HL-60 (cell line): Measurements from ENCODE around the gene SYT13.

Experiments
- DNase-seq, 2 experiments: peaks; one replicate each; pipeline ENCODE4 v3.0.0-alpha.2; 2010 to 2020; ENCODE audit warnings: low read depth in 1 of 2, low spot score in 1 of 2
- H3K27ac ChIP-seq: fragments of 250-450 bp; sonication (Bioruptor Pico); replicated peaks from 2 replicates; pipeline ENCODE4 v1.5.1; 2020; ENCODE audit warnings: mild to moderate bottlenecking, moderate library complexity
- H3K27me3 ChIP-seq: fragments of 250-450 bp; sonication (Bioruptor Pico); 2 replicates; pipeline ENCODE4 v1.5.1; 2021; ENCODE audit warnings: mild to moderate bottlenecking, moderate library complexity; ENCODE audit not compliant: insufficient read depth, poor library complexity, severe bottlenecking
- H3K4me3 ChIP-seq: replicated peaks from 2 replicates; pipeline ENCODE4 v1.5.1; 2011; ENCODE audit warnings: mild to moderate bottlenecking, control low read depth, low read length; ENCODE audit not compliant: insufficient read depth
- CTCF ChIP-seq: IDR thresholded peaks from one replicate; pipeline ENCODE4 v1.5.1; 2011; ENCODE audit warnings: low read length, control low read depth, inconsistent platforms; ENCODE audit not compliant: insufficient read depth
- GABPA ChIP-seq: IDR thresholded peaks from 2 replicates; pipeline ENCODE4 v1.6.1; 2012; ENCODE audit warnings: low read depth
- POLR2AphosphoS5 ChIP-seq: IDR thresholded peaks from 2 replicates; pipeline ENCODE4 v1.6.1; 2012; ENCODE audit warnings: low read depth
- SPI1 ChIP-seq: IDR thresholded peaks from 2 replicates; pipeline ENCODE4 v1.6.1; 2012; ENCODE audit warnings: low read depth, mild to moderate bottlenecking, borderline replicate concordance
- TF ChIP-seq, protein P1 (sequence below): IDR thresholded peaks from 2 replicates; pipeline ENCODE4 v1.6.1; 2012; ENCODE audit warnings: low read depth; ENCODE audit not compliant: insufficient replicate concordance

Gene SYT13

DNA sequence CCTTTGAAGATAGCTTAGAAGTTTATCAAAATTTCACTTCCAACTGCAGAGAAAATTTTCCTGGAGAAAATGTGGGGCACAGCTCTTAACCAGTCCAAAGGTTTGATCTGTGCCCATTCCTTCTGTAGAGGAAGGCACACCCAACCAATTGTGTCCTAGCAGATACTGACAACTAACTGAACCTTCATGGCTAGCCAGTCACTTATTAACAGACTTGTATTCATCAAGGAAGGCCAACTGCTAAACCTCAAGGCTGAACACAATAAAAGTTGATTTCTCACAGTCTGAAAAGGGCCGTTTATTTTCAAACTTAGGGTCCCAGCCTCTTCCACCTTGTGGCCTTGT, 19.5 kb downstream of the SYT13 start:
- Histone ChIP-seq H3K4me3 (no peak overlapping the region), H3K27ac (no peak overlapping the region), H3K27me3 (peaks cover 11% of the 10 kb centered on the region)
- TF ChIP-seq, protein P1, sequence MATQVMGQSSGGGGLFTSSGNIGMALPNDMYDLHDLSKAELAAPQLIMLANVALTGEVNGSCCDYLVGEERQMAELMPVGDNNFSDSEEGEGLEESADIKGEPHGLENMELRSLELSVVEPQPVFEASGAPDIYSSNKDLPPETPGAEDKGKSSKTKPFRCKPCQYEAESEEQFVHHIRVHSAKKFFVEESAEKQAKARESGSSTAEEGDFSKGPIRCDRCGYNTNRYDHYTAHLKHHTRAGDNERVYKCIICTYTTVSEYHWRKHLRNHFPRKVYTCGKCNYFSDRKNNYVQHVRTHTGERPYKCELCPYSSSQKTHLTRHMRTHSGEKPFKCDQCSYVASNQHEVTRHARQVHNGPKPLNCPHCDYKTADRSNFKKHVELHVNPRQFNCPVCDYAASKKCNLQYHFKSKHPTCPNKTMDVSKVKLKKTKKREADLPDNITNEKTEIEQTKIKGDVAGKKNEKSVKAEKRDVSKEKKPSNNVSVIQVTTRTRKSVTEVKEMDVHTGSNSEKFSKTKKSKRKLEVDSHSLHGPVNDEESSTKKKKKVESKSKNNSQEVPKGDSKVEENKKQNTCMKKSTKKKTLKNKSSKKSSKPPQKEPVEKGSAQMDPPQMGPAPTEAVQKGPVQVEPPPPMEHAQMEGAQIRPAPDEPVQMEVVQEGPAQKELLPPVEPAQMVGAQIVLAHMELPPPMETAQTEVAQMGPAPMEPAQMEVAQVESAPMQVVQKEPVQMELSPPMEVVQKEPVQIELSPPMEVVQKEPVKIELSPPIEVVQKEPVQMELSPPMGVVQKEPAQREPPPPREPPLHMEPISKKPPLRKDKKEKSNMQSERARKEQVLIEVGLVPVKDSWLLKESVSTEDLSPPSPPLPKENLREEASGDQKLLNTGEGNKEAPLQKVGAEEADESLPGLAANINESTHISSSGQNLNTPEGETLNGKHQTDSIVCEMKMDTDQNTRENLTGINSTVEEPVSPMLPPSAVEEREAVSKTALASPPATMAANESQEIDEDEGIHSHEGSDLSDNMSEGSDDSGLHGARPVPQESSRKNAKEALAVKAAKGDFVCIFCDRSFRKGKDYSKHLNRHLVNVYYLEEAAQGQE = no peak
- no peak for TF ChIP-seq POLR2AphosphoS5
- no peak for TF ChIP-seq CTCF
- no peak for TF ChIP-seq SPI1
- no peak for TF ChIP-seq GABPA
- DNase-seq = no peak

- H3K27ac ChIP-seq = no peak overlapping the region
- peaks cover 11% of the 10 kb centered on the region for H3K27me3 ChIP-seq
- no peak for DNase-seq
- TF ChIP-seq POLR2AphosphoS5 (no peak), CTCF (no peak), GABPA (no peak), SPI1 (no peak)
- TF ChIP-seq, protein P1 = no peak
- no peak overlapping the region for H3K4me3 ChIP-seq
Observed at GRCh38 chr11:45265969-45266675, 20.0 kb downstream of the SYT13 start.

DNA sequence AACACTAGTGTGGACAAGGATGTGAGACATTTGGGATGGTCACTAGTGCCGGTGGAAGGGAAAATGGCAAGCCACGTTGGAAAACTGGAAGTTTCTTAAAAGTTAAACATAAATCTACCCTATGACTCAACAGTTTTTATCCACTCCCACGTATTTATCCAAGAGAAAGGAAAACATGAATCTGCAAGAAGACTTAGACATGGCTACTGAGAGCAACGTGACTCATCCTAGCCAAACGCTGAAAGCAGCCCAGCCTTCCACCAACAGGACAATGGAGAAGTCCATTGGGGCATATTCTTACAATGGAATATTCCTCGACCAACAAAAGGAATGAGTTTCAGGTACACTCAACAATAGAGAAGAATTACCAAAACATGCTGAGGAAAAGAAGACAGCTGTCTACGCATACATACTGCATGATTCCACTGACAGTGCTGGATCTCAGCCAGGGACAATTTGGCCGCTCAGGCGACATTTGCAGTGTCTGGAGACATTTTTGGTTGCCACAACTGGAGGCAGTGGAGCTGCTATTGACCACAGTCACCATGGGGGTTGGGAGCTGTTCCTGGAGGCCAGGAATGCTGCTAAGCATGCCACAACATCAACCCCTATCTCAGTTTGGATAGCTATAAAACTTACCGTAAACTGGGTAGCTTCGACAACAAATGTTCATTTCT, 21.2 kb downstream of the SYT13 start:
- TF ChIP-seq, protein P1 = no peak
- TF ChIP-seq GABPA = no peak
- no peak for TF ChIP-seq CTCF
- no peak for TF ChIP-seq POLR2AphosphoS5
- TF ChIP-seq SPI1 = no peak
- no peak for DNase-seq
- Histone ChIP-seq H3K27me3 (peaks cover 9% of the 10 kb centered on the region), H3K4me3 (no peak overlapping the region), H3K27ac (no peak overlapping the region)
